B cell (primary cell): ENCODE measurements around the gene MAMDC4. TPM values are rescaled to one million over a fixed set of nuclear protein-coding genes. Genes with fewer than 3 reads are reported as not detected.

Experiments used
- ATAC-seq: fragments of 200-7000 bp; cut with Tn5 transposase; one replicate; pipeline ENCODE4 v1.10.0; 2021; ENCODE audit warnings: low read depth, mild to moderate bottlenecking, moderate number of reproducible peaks, moderate library complexity
- CTCF ChIA-PET: fragments of 350-600 bp; sonication (Branson Sonifier 250); formaldehyde crosslinking; loops from one replicate; lab custom pipeline; 2021; ENCODE audit warnings: antibody characterized with exemption, inconsistent platforms; lab: Charles Lee
- POLR2A ChIA-PET: fragments of 350-600 bp; sonication (Branson Sonifier 250); formaldehyde crosslinking; loops from one replicate; lab custom pipeline; 2021; ENCODE audit warnings: antibody characterized with exemption; lab: Charles Lee
- DNase-seq: peaks from one replicate; pipeline ENCODE4 v3.0.0; 2013
- H2AFZ ChIP-seq: 2 replicates; pipeline ENCODE4 v1.6.1; 2012; ENCODE audit warnings: mild to moderate bottlenecking, low read depth, low read length; ENCODE audit not compliant: insufficient read depth, poor library complexity, severe bottlenecking
- H3K27ac ChIP-seq, 2 donors: 1 replicate in 1 of 2; 2 replicates in 1 of 2; pipeline ENCODE4 v1.5.1; 2012 to 2013; ENCODE audit warnings: low read length in 2 of 2, mild to moderate bottlenecking in 2 of 2, moderate library complexity in 1 of 2
- H3K27me3 ChIP-seq, 4 experiments: fragments of 200-600 bp in 1 of 4; sonication (generic) in 1 of 4; replicated peaks in 1 of 4; 1 replicate in 2 of 4; 2 replicates in 2 of 4; pipeline versions ENCODE4 v1.6.1 to v1.7.0; 2013 to 2016; ENCODE audit warnings: low read length in 3 of 4, mild to moderate bottlenecking in 2 of 4, mixed read lengths in 1 of 4, moderate library complexity in 1 of 4; ENCODE audit not compliant: insufficient read depth in 4 of 4, control insufficient read depth in 3 of 4; ENCODE audit errors: control extremely low read depth in 1 of 4
- H3K36me3 ChIP-seq, 2 experiments: replicated peaks in 1 of 2; 1 replicate in 1 of 2; 2 replicates in 1 of 2; pipeline versions ENCODE4 v1.6.1 to v1.7.1; 2013; ENCODE audit warnings: low read length in 1 of 2; ENCODE audit not compliant: insufficient read depth in 2 of 2, control insufficient read depth in 1 of 2; ENCODE audit errors: control extremely low read depth in 1 of 2, extremely low read depth in 1 of 2
- H3K4me1 ChIP-seq, 2 donors: fragments of 200-600 bp in 1 of 2; sonication (generic) in 1 of 2; 1 replicate in 1 of 2; 2 replicates in 1 of 2; pipeline versions ENCODE4 v1.5.1 to v1.6.1; 2013 to 2017; ENCODE audit warnings: low read length in 2 of 2; ENCODE audit not compliant: control insufficient read depth in 2 of 2, insufficient read depth in 2 of 2
- H3K4me2 ChIP-seq: replicated peaks from 2 replicates; pipeline ENCODE3; 2012; ENCODE audit warnings: mild to moderate bottlenecking, low read depth, low read length; ENCODE audit not compliant: poor library complexity, severe bottlenecking
- H3K4me3 ChIP-seq, 5 experiments: fragments of 200-600 bp in 1 of 5; sonication (generic) in 1 of 5; 1 replicate in 3 of 5; 2 replicates in 2 of 5; pipeline versions ENCODE4 v1.5.1 to v1.7.0; 2011 to 2016; ENCODE audit warnings: low read length in 4 of 5, mild to moderate bottlenecking in 4 of 5, low read depth in 2 of 5, control low read depth in 1 of 5, moderate library complexity in 1 of 5; ENCODE audit not compliant: insufficient read depth in 1 of 5; ENCODE audit errors: control extremely low read depth in 1 of 5, extremely low read depth in 1 of 5
- H3K79me2 ChIP-seq: fragments of 200-600 bp; sonication (generic); one replicate; pipeline ENCODE4 v1.6.0; 2016; ENCODE audit warnings: low read length; ENCODE audit not compliant: control insufficient read depth, insufficient read depth
- H3K9ac ChIP-seq: fragments of 200-600 bp; sonication (generic); 2 replicates; pipeline ENCODE4 v1.6.1; 2017; ENCODE audit warnings: mild to moderate bottlenecking, low read length, moderate library complexity
- H3K9me3 ChIP-seq, 3 donors: one replicate each; pipeline versions ENCODE4 v1.6.1 to v1.7.1; 2013; ENCODE audit warnings: low read length in 2 of 3; ENCODE audit not compliant: control insufficient read depth in 2 of 3, insufficient read depth in 1 of 3; ENCODE audit errors: control extremely low read depth in 1 of 3
- H4K20me1 ChIP-seq: 2 replicates; pipeline ENCODE4 v1.6.0; 2012; ENCODE audit warnings: mild to moderate bottlenecking, low read length; ENCODE audit not compliant: insufficient read depth, control insufficient read depth, poor library complexity, severe bottlenecking
- H3K27ac Mint-ChIP-seq: one replicate; pipeline ENCODE4 v1.8.0; 2021; ENCODE audit warnings: mixed read lengths
- H3K27me3 Mint-ChIP-seq: one replicate; pipeline ENCODE4 v1.8.0; 2021; ENCODE audit warnings: mixed read lengths
- H3K4me1 Mint-ChIP-seq: one replicate; pipeline ENCODE4 v1.8.0; 2021; ENCODE audit warnings: mixed read lengths
- H3K4me3 Mint-ChIP-seq: one replicate; pipeline ENCODE4 v1.8.0; 2021; ENCODE audit warnings: mixed read lengths
- H3K9me3 Mint-ChIP-seq: one replicate; pipeline ENCODE4 v1.8.0; 2022; ENCODE audit warnings: mixed read lengths; ENCODE audit not compliant: insufficient read depth
- CTCF ChIP-seq: fragments of 200-600 bp; IDR thresholded peaks from one replicate; pipeline ENCODE4 v1.8.0; 2022; ENCODE audit warnings: antibody characterized with exemption, mild to moderate bottlenecking
- EZH2 ChIP-seq: IDR thresholded peaks from 2 replicates; pipeline ENCODE4 v1.6.1; 2012; ENCODE audit warnings: borderline replicate concordance, low read depth, mild to moderate bottlenecking, moderate library complexity, low read length; ENCODE audit not compliant: insufficient read depth, poor library complexity, severe bottlenecking
- WGBS: methylation state at CpG from one replicate; pipeline ENCODE4 v1.1.5; 2013; ENCODE audit warnings: missing lambda C conversion rate; ENCODE audit not compliant: insufficient coverage; 5-methylcytosine and 5-hydroxymethylcytosine counted together
- intact Hi-C: fragments of 100-400 bp; cut with micrococcal nuclease; formaldehyde crosslinking; loops from one replicate; pipeline ENCODE4 v1.10.0; 2022
- polyA plus RNA-seq: library from polyadenylated mRNA; depleted of rRNA; stranded (reverse); fragments of >200 nt; gene quantifications from 2 replicates; pipeline ENCODE4 v1.2.3, GENCODE V29; 2012
- total RNA-seq, 2 donors: library from RNA; stranded (reverse); fragments of 120-200 nt in 1 of 2; gene quantifications; 1 replicate in 1 of 2; 2 replicates in 1 of 2; pipeline versions ENCODE4 v1.2.3 to v1.2.4, GENCODE V29; 2013 to 2022

Gene MAMDC4
- total and polyA plus RNA-seq, 2 donors (not counting 1 experiment from before 2014, with no cell fraction given), result 5.4 to 6.8 TPM

- TF ChIP-seq CTCF (no peak), EZH2 (no peak)
- no peak overlapping the region for H3K4me3 ChIP-seq
- Mint-ChIP-seq H3K27ac (no peak overlapping the region), H3K4me1 (no peaks in the 10 kb centered on the region), H3K27me3 (no peaks in the 10 kb centered on the region), H3K9me3 (no peaks in the 10 kb centered on the region), H3K4me3 (no peak overlapping the region)
- H4K20me1 ChIP-seq, result no peaks in the 10 kb centered on the region
- ChIA-PET POLR2A (no interaction called here), CTCF (interaction anchor here (1.0 to 1.6 kb wide), 2 partner anchors 30 to 33 kb away, joined by 4 to 5 read pairs; partner anchors contain the start of gene AJM1)
- H3K9me3 ChIP-seq, result peaks cover 0 to 12% (median 0%) of the 10 kb centered on the region in 3 donors
- no peak overlapping the region for H3K4me2 ChIP-seq
- no peak overlapping the region for H2AFZ ChIP-seq
- no peaks in the 10 kb centered on the region for H3K36me3 ChIP-seq
- ATAC-seq (no peak), DNase-seq (no peak)
- no peaks in the 10 kb centered on the region for H3K4me1 ChIP-seq
- H3K27me3 ChIP-seq, result no peaks in the 10 kb centered on the region
- no peak overlapping the region for H3K27ac ChIP-seq
- no peak overlapping the region for H3K9ac ChIP-seq
- WGBS, result 95% methylated on average over 6 of the region's 6 CpGs
- no peaks in the 10 kb centered on the region for H3K79me2 ChIP-seq
- intact Hi-C loops, result no loop called here
Observed at GRCh38 chr9:136875155-136875554, 23.0 kb downstream of the MAMDC4 start.

GRCh38 chr9:136876476-136876875, 24.3 kb downstream of the MAMDC4 start:
- WGBS, result 93% methylated on average over 2 of the region's 5 CpGs
- no peak overlapping the region for H3K9ac ChIP-seq
- ChIA-PET POLR2A (interaction anchor here (1.2 kb wide), 1 partner anchor 10 kb away, joined by 13 read pairs; the partner anchor contains the start of gene TRAF2), CTCF (no interaction called here)
- no peak overlapping the region for H3K27ac ChIP-seq
- intact Hi-C loops, result no loop called here
- H3K4me3 ChIP-seq, result no peak overlapping the region
- Mint-ChIP-seq H3K4me3 (no peak overlapping the region), H3K27me3 (no peaks in the 10 kb centered on the region), H3K4me1 (peaks cover 3% of the 10 kb centered on the region), H3K27ac (no peak overlapping the region), H3K9me3 (no peaks in the 10 kb centered on the region)
- no peaks in the 10 kb centered on the region for H3K27me3 ChIP-seq
- no peaks in the 10 kb centered on the region for H3K79me2 ChIP-seq
- H3K4me1 ChIP-seq, result peaks cover 2% of the 10 kb centered on the region in 2 donors
- H3K4me2 ChIP-seq, result no peak overlapping the region
- peaks cover 0 to 12% (median 0%) of the 10 kb centered on the region in 3 donors for H3K9me3 ChIP-seq
- H3K36me3 ChIP-seq, result no peaks in the 10 kb centered on the region
- DNase-seq (no peak), ATAC-seq (no peak)
- no peaks in the 10 kb centered on the region for H4K20me1 ChIP-seq
- H2AFZ ChIP-seq, result no peak overlapping the region
- TF ChIP-seq CTCF (no peak), EZH2 (no peak)
